GM12864 (cell line): Measurements from ENCODE around the gene MCFD2.
"Not testable (repeated sequence)": the region's sequence is repeated elsewhere in the genome, so short reads cannot be mapped to it uniquely, and the experiment has no call there.

Experiments used
- DNase-seq: peaks from one replicate; pipeline ENCODE4 v3.0.0-alpha.2; 2011; ENCODE audit warnings: low read depth
- H3K4me3 ChIP-seq: 2 replicates; pipeline ENCODE4 v1.5.1; 2011; ENCODE audit warnings: mild to moderate bottlenecking, low read depth, low read length, control low read depth
- CTCF ChIP-seq: IDR thresholded peaks from 2 replicates; pipeline ENCODE4 v1.5.1; 2011; ENCODE audit warnings: low read depth, mild to moderate bottlenecking, moderate library complexity, low read length, control low read depth, inconsistent platforms; ENCODE audit errors: missing control alignments

The MCFD2 gene

GRCh38 chr2:46917628-46918027 is 2.0 kb upstream of the MCFD2 start:
- DNase-seq: no peak
- no peak overlapping the region for H3K4me3 ChIP-seq
- no peak for TF ChIP-seq CTCF

DNA sequence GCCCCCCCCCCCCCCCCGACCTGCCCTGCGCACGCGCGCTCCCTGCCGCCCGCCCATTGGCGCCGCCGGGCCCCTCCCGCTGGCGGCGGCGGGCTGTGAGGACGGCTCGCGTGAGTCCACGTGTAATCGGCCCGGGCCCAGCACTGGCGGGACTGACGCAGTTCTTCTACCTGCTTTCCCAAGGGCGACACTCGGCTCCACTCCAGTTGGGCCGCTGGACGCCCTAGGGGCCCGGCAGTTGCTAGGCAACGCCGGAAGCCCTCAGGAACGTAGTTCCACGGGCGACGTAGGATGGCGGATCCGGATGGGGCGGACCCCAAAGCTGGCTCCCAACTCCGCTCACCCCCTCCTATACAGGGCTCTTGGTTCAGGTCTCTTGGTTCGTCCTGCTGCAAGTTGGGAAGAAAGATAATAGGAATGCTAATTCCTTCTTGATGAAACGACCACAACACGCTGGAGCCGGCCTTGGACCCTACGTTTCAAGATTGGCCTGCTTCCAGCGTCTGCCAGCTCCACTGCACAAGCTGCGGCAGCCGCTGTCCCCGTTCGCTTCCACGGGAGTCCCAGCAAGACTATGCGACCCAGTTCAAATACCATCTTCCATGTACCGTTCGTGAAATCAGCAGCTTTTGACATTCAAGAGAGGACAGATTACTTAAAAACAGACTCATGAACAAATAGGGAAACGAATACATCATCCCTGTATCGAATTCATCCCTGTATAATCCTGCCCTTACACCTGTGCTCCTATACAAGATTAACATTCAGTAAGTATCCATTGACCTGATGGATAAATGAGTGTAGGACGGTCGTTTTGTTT is 415 bp upstream of the MCFD2 start:
- DNase-seq: peak; percentile 45
- TF ChIP-seq CTCF: no peak
- H3K4me3 ChIP-seq: peak overlapping the region; percentile 56

DNA sequence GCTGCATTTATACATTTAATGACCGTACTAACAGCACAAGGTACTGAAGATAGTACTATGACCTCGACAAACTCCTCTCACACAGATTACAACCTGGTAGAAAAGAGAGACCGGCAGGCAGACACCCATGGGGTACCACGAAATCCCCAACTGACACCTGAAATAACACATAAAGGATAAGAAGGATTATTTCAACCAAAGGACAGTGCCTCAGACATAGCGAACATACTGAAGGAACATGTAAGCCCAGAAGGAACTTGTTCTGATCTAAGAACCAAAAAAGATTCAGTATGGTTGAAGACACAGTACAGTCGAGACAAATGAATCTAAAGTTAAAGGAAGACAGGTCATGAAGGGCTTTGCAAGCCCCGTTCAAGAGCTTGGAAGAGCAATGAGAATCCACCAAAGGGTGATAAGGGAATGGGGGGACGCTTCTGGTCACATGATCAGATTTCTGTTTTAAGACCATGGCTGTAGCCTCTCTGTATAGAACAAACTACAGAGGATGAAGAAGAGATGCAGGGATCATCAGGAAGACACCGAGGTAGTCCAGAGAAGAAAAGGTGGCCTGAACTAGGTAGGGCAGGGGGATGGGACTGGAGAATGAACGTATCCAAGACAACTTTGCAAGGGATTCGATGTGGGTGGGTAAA is 902 bp downstream of the MCFD2 start:
- no peak for TF ChIP-seq CTCF
- no peak for DNase-seq
- H3K4me3 ChIP-seq: peak overlapping the region; percentile 56

- no peak for DNase-seq
- H3K4me3 ChIP-seq: no peak overlapping the region; the same call in 1 of the 2 replicates
- TF ChIP-seq CTCF: no peak
These were observed 1.9 kb downstream of the MCFD2 start for GRCh38 chr2:46913471-46914381.

DNA sequence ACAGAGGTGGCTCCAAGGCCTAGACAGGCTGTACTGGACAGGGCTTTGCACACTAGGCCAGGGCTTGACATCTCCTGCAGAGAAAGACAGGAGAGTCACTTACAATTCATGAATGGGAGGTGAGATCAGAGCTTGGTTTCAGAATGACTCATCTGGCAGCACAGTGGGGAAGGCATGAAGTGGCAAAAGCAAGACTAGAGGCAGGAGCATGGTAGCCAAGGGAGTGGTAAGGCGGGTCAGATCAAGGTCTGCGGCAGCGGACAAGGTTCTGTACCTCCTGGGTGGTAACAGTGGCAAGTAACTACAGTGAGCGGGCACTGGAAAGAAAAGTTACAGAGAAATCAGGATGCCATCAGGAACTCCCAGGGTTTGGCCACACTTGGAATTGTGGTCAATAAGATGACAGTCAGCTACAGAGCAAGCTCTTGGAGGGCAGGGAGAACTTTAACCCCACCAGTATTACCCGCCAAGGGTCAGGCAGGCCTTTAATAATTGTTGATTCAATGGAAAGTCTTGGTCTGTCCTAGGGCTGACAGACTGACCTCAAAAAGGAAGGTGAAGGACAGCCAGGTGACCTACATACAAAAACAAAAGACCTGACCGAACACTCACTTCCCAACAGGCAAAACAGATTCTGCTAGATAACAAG is 5.7 kb downstream of the MCFD2 start:
- H3K4me3 ChIP-seq: no peak overlapping the region
- DNase-seq: peak; percentile 55
- no peak for TF ChIP-seq CTCF

GRCh38 chr2:46909150-46909549 is 6.5 kb downstream of the MCFD2 start:
- no peak for DNase-seq
- TF ChIP-seq CTCF: no peak
- no peak overlapping the region for H3K4me3 ChIP-seq

DNA sequence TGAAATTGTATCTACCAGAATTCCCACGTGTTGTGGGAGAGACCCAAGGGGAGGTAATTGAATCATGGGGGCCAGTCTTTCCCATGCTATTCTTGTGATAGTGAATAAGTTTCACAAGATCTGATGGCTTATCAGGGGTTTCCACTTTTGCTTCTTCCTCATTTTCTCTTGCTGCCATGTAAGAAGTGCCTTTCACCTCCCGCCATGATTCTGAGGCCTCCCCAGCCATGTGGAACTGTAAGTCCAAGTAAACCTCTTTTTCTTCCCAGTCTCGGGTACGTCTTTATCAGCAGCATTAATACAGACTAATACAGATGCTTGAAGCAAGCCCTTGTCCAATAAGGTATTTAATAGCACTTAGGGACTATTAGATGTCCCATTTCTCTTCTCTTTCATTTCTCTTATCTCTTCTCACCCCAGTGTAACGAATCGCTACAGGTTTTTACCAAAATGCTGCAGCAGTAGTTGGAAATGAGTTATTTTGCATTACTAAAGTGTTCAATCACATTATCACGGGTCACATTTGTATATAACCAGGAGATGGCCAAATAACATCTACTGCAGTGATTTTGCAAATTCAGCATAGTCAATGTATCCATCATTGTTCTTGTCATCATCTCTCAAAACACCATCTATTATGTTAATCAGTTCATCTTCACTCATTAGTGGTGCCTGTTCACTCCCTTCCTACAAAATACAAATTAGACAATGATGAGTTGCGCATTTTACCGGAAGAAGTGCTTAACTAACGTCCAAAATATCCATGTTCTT is 10.5 kb downstream of the MCFD2 start:
- not testable (repeated sequence) for DNase-seq, H3K4me3 ChIP-seq

DNA sequence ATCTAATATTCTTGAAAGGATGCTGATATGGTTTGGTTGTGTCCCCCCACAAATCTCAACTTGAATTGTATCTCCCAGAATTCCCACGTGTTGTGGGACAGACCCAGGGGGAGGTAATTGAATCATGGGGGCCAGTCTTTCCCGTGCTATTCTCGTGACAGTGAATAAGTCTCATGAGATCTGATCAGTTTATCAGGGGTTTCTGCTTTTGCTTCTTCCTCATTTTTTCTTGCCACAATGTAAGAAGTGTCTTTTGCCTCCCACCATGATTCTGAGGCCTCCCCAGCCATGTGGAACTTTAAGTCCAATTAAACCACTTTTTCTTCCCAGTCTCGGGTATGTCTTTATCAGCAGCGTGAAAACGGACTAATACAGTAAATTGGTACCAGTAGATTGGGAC is 12.6 kb downstream of the MCFD2 start:
- not testable (repeated sequence) for H3K4me3 ChIP-seq, DNase-seq
